ENCODE results near the gene PID1. TPM values are rescaled to one million over a fixed set of nuclear protein-coding genes. Genes with fewer than 3 reads are reported as not detected.
A peak's percentile ranks its signal among the peaks of the same experiment; 100 is the strongest.

The PID1 gene
- total RNA-seq, 1 donor from 2014 or later: 83.2 TPM

DNA sequence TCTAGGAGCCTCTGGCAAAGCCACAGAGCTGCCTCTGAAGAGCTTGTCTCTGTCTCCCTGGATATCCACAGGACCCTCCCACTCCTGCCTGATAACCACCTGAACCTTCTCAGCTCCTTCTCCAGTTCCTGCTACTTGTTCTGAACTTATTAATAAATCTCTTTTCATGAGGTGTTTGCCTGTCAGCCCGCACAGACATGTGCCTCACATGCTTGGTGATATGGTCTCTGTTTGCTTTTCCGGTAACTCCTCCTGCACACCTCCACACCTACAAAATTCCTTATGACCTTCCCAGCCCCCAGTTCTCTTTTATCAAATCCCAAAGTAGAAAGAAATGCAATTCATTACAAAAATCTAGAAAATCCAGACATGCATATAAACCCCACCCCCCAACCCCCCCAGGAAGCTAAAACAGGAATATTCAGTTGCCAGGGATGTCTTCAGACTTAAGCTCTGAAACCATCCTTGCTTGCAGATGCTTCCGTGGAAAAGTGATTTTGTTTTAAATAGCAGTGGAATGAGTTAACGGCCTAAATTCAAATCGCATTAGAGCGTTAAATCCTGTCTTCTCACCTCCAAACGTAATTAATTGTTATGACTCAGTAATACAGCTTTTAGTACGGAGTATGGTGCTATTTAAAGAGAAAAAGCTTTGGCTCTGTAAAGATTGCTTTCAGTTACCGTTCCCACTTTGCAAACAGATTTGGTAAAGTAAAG, 2.1 kb upstream of the PID1 start:
- intact Hi-C loops (cut with DNase I): loop anchor here (10.0 kb wide), 1 partner anchor 568 kb away; no protein-coding TSS in a partner anchor

GRCh38 chr2:229269941-229270340, 1.1 kb downstream of the PID1 start:
- Histone ChIP-seq H3K9me3 (no peaks in the 10 kb centered on the region), H3K27ac (peak overlapping the region; percentile 67), H3K4me1 (peaks cover 19% of the 10 kb centered on the region), H3K27me3 (no peaks in the 10 kb centered on the region), H3K36me3 (no peaks in the 10 kb centered on the region), H3K4me3 (peak overlapping the region; percentile 60 to 94)
- intact Hi-C loops (cut with DNase I): loop anchor here (10.0 kb wide), 1 partner anchor 565 kb away; no protein-coding TSS in a partner anchor
- DNase-seq (ENCODE audit: extremely low spot score in 2 of 2): no peak
- no peak for TF ChIP-seq POLR2A (IDR thresholded peaks at IDR 0.05)
- no peak for TF ChIP-seq CTCF (IDR thresholded peaks at IDR 0.05)
- no peak for TF ChIP-seq POLR2AphosphoS5 (IDR thresholded peaks at IDR 0.05; ENCODE audit: insufficient read depth in 1 of 2, low read depth in 1 of 2)

More for the DNA sequence above, 2.1 kb upstream of the PID1 start:
- H3K4me3 ChIP-seq: peak overlapping the region; percentile 15 to 20
- DNase-seq (ENCODE audit: extremely low spot score in 2 of 2): no peak
- H3K4me1 ChIP-seq: peaks cover 19% of the 10 kb centered on the region
- no peaks in the 10 kb centered on the region for H3K27me3 ChIP-seq
- peak overlapping the region; percentile 36 for H3K27ac ChIP-seq
- H3K9me3 ChIP-seq: no peaks in the 10 kb centered on the region
- TF ChIP-seq POLR2A (IDR thresholded peaks at IDR 0.05) (no peak), CTCF (IDR thresholded peaks at IDR 0.05) (peak in 1 of 3 experiments; percentile 3)
- no peaks in the 10 kb centered on the region for H3K36me3 ChIP-seq

DNA sequence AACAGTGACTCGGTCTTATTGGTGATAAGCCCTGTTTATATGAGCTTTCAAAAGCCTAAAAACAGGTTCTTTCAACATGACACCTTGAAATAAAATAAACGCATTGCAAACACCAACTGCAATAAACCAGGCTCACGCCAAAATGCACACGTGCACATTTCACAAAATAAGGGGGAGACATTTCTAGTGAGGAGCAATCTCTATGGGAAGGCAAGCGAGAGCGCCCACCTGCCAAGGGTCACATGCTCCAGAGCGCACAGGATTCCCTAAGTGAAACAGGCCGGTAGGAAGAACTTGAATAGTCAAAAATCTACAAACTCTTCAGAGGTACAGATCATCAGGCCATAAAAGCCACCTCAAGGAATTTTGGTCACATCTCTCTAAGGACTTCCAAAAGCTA, 1.9 kb downstream of the PID1 start:
- H3K27me3 ChIP-seq: no peaks in the 10 kb centered on the region
- no peaks in the 10 kb centered on the region for H3K36me3 ChIP-seq
- H3K4me3 ChIP-seq: peak overlapping the region; percentile 60 to 94
- peaks cover 19% of the 10 kb centered on the region for H3K4me1 ChIP-seq
- H3K9me3 ChIP-seq: no peaks in the 10 kb centered on the region
- intact Hi-C loops (cut with DNase I): no loop called here
- H3K27ac ChIP-seq: no peak overlapping the region
- no peak for TF ChIP-seq POLR2A (IDR thresholded peaks at IDR 0.05)
- DNase-seq (ENCODE audit: extremely low spot score in 2 of 2): no peak

DNA sequence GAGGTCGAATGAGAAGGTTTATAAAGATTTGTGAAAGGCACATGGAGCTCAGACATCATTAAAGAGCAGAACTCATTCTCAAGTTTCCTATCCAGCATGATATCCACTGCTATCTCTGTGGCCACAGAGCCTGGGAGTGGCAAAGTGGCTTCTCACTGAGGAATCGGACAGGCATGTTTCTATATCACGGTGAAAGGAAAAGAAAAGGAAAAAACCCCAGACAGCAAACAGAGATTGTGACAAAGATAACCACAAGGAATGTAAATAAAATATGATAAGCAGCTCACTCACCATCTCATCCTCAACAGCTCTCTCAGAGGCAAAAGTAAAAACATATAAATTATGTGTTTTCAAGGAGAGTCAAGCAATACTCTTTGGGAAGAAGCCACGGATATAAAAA, 2.5 kb downstream of the PID1 start:
- intact Hi-C loops (cut with DNase I): no loop called here
- TF ChIP-seq POLR2AphosphoS5 (IDR thresholded peaks at IDR 0.05; ENCODE audit: insufficient read depth in 1 of 2, low read depth in 1 of 2): no peak
- TF ChIP-seq CTCF (IDR thresholded peaks at IDR 0.05): no peak
- TF ChIP-seq POLR2A (IDR thresholded peaks at IDR 0.05): no peak
- Histone ChIP-seq H3K27ac (peak overlapping the region; percentile 21), H3K4me3 (peak overlapping the region; percentile 60 to 94), H3K27me3 (no peaks in the 10 kb centered on the region), H3K4me1 (peaks cover 19% of the 10 kb centered on the region), H3K36me3 (no peaks in the 10 kb centered on the region), H3K9me3 (no peaks in the 10 kb centered on the region)
- no peak for DNase-seq (ENCODE audit: extremely low spot score in 2 of 2)

DNA sequence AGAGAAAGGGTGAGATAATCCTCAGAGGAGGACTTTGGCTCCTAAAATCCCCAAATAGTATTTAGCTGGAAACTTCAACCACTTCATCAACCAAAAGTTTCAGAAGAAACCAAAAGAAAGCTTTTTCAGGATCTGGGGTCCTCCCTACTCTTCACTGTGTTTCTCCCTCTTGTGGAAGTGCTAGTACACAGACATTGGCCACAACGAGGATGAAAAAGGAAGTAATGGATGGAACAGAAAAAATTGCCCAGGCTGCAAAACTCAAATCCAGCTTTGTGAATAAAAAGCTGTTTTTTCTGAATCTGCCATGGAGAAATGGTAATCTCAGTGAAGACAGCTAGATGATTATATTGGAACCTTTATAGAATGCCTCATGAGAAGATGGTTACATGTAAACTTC, 4.0 kb downstream of the PID1 start:
- no peaks in the 10 kb centered on the region for H3K9me3 ChIP-seq
- TF ChIP-seq CTCF (IDR thresholded peaks at IDR 0.05) (no peak), POLR2A (IDR thresholded peaks at IDR 0.05) (no peak), POLR2AphosphoS5 (IDR thresholded peaks at IDR 0.05; ENCODE audit: insufficient read depth in 1 of 2, low read depth in 1 of 2) (no peak)
- no peak overlapping the region for H3K27ac ChIP-seq
- peaks cover 0 to 6% of the 10 kb centered on the region in 2 donors for H3K36me3 ChIP-seq
- peak overlapping the region in 1 of 2 donors; percentile 4 for H3K4me3 ChIP-seq
- intact Hi-C loops (cut with DNase I): no loop called here
- H3K4me1 ChIP-seq: peaks cover 11% of the 10 kb centered on the region
- H3K27me3 ChIP-seq: no peaks in the 10 kb centered on the region
- no peak for DNase-seq (ENCODE audit: extremely low spot score in 2 of 2)
